Suprapubic skin (tissue), 4 donors: ENCODE results near the gene DENND2A. TPM values are rescaled to one million over a fixed set of nuclear protein-coding genes. Genes with fewer than 3 reads are reported as not detected.
"Not testable (repeated sequence)": the region's sequence is repeated elsewhere in the genome, so short reads cannot be mapped to it uniquely, and the experiment has no call there.

Experiments
- DNase-seq, 2 donors: peaks; one replicate each; pipeline ENCODE4 v3.0.0-alpha.2; 2019; ENCODE audit warnings: low spot score in 2 of 2
- H3K27ac ChIP-seq: fragments of 200-600 bp; sonication (generic); one replicate; pipeline ENCODE4 v1.5.1; 2019
- H3K27me3 ChIP-seq: fragments of 200-600 bp; sonication (generic); one replicate; pipeline ENCODE4 v1.5.1; 2019
- H3K36me3 ChIP-seq: fragments of 200-600 bp; sonication (generic); one replicate; pipeline ENCODE4 v1.5.1; 2019
- H3K4me1 ChIP-seq: fragments of 200-600 bp; sonication (generic); one replicate; pipeline ENCODE4 v1.5.1; 2019
- H3K4me3 ChIP-seq: fragments of 200-600 bp; sonication (generic); one replicate; pipeline ENCODE4 v1.5.1; 2019; ENCODE audit warnings: mild to moderate bottlenecking
- H3K9me3 ChIP-seq: fragments of 200-600 bp; sonication (generic); one replicate; pipeline ENCODE4 v1.5.1; 2019
- EP300 ChIP-seq: sonication (generic); formaldehyde crosslinking; IDR thresholded peaks from one replicate; pipeline ENCODE4 v1.6.1; 2017; ENCODE audit warnings: antibody characterized with exemption
- POLR2A ChIP-seq, 2 donors: fragments of 450-650 bp; IDR thresholded peaks; one replicate each; pipeline ENCODE4 v1.6.1; 2017; ENCODE audit warnings: antibody characterized with exemption in 2 of 2, mild to moderate bottlenecking in 2 of 2, moderate library complexity in 2 of 2
- POLR2AphosphoS5 ChIP-seq, 3 donors: sonication (generic); formaldehyde crosslinking; IDR thresholded peaks; one replicate each; pipeline ENCODE4 v1.6.1; 2017; ENCODE audit warnings: antibody characterized with exemption in 3 of 3
- WGBS: methylation state at CpG from one replicate; pipeline ENCODE4 v1.1.5; 2018; 5-methylcytosine and 5-hydroxymethylcytosine counted together
- total RNA-seq, 4 donors: library from RNA; depleted of rRNA; stranded (reverse); fragments of >200 nt; gene quantifications; one replicate each; pipeline ENCODE4 v1.1.0, GENCODE V29; 2016
- TF ChIP-seq, protein P1 (sequence below), 2 donors: fragments of 200-600 bp in 1 of 2; fragments of 450-650 bp in 1 of 2; sonication (generic) in 1 of 2; IDR thresholded peaks; one replicate each; pipeline ENCODE4 v1.5.1; 2016 to 2019; ENCODE audit warnings: antibody characterized with exemption in 2 of 2, mild to moderate bottlenecking in 1 of 2, moderate library complexity in 1 of 2

DENND2A gene
- total RNA-seq, 4 donors from 2014 or later = 0.99 to 5.1 (median 2.2) TPM

DNA sequence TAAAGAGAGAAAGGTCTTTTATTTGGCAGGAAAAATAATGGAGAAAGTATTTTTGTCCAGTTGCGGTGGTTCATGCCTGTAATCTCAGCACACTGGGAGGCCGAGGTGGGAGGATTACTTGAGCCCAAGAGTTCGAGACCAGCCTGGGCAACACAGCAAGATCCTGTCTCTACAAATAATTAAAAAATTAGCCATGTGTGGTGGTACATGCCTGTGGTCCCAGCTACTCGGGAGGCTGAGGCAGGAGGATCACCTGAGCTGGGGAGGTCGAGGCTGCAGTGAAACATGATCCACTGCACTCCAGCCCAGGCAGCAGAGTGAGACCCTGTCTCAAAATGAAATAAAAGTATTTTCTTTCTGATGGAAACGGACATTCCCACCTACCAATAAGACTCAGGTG, 83.5 kb downstream of the DENND2A start:
- Histone ChIP-seq H3K36me3 (no peaks in the 10 kb centered on the region), H3K9me3 (no peaks in the 10 kb centered on the region), H3K4me1 (no peaks in the 10 kb centered on the region), H3K27ac (no peak overlapping the region), H3K27me3 (no peaks in the 10 kb centered on the region), H3K4me3 (no peak overlapping the region)
- DNase-seq = no peak
- TF ChIP-seq EP300 (no peak), POLR2A (IDR thresholded peaks at IDR 0.05) (no peak), POLR2AphosphoS5 (IDR thresholded peaks at IDR 0.05) (no peak)
- TF ChIP-seq, protein P1, sequence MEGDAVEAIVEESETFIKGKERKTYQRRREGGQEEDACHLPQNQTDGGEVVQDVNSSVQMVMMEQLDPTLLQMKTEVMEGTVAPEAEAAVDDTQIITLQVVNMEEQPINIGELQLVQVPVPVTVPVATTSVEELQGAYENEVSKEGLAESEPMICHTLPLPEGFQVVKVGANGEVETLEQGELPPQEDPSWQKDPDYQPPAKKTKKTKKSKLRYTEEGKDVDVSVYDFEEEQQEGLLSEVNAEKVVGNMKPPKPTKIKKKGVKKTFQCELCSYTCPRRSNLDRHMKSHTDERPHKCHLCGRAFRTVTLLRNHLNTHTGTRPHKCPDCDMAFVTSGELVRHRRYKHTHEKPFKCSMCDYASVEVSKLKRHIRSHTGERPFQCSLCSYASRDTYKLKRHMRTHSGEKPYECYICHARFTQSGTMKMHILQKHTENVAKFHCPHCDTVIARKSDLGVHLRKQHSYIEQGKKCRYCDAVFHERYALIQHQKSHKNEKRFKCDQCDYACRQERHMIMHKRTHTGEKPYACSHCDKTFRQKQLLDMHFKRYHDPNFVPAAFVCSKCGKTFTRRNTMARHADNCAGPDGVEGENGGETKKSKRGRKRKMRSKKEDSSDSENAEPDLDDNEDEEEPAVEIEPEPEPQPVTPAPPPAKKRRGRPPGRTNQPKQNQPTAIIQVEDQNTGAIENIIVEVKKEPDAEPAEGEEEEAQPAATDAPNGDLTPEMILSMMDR (IDR thresholded peaks at IDR 0.05) = no peak
- WGBS = 92% methylated on average over 6 of the region's 6 CpGs

DNA sequence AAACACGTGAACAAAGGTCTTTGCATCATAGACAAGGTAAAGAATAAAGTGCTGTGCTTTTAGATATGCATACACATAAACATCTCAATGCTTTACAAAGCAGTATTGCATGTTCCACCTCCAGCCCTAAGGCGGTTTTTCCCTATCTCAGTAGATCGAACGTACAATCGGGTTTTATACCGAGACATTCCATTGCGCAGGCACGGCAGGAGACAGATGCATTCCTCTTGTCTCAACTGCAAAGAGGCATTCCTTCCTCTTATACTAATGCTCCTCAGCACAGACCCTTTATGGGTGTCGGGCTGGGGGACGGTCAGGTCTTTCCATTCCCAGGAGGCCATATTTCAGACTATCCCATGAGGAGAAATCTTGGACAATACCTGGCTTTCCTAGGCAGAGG, 87.4 kb downstream of the DENND2A start:
- not testable (repeated sequence) for DNase-seq, H3K9me3 ChIP-seq, H3K4me1 ChIP-seq, H3K27ac ChIP-seq, H3K27me3 ChIP-seq, H3K4me3 ChIP-seq, H3K36me3 ChIP-seq
- 74% methylated on average over 10 of the region's 10 CpGs for WGBS

DNA sequence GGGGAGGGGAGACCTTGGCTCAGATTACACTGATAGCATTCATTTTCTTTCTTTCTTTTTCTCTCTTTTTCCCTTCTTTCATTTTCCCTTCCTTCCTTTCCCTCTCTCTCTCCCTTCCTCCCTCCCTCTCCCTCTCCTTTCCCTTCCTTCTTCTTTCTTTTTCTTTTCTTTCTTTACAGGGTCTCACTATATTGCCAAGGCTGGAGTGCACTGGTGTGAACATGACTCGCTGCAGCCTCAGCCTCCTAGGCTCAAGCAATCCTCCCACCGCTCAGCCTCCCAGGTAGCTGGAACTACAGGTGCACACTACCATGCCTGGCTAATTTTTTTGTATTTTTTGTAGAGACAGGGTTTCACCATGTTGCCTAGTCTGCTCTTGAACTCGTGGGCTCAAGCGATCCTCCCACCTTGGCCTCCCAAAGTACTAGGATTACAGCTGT, 88.4 kb downstream of the DENND2A start:
- Histone ChIP-seq H3K27me3 (no peaks in the 10 kb centered on the region), H3K9me3 (no peaks in the 10 kb centered on the region), H3K27ac (no peak overlapping the region), H3K4me1 (no peaks in the 10 kb centered on the region), H3K36me3 (no peaks in the 10 kb centered on the region), H3K4me3 (no peak overlapping the region)
- TF ChIP-seq POLR2AphosphoS5 (IDR thresholded peaks at IDR 0.05) (no peak), EP300 (no peak), POLR2A (IDR thresholded peaks at IDR 0.05) (no peak)
- TF ChIP-seq, protein P1 (IDR thresholded peaks at IDR 0.05) = no peak
- DNase-seq = no peak
- 97% methylated on average over 4 of the region's 4 CpGs for WGBS

DNA sequence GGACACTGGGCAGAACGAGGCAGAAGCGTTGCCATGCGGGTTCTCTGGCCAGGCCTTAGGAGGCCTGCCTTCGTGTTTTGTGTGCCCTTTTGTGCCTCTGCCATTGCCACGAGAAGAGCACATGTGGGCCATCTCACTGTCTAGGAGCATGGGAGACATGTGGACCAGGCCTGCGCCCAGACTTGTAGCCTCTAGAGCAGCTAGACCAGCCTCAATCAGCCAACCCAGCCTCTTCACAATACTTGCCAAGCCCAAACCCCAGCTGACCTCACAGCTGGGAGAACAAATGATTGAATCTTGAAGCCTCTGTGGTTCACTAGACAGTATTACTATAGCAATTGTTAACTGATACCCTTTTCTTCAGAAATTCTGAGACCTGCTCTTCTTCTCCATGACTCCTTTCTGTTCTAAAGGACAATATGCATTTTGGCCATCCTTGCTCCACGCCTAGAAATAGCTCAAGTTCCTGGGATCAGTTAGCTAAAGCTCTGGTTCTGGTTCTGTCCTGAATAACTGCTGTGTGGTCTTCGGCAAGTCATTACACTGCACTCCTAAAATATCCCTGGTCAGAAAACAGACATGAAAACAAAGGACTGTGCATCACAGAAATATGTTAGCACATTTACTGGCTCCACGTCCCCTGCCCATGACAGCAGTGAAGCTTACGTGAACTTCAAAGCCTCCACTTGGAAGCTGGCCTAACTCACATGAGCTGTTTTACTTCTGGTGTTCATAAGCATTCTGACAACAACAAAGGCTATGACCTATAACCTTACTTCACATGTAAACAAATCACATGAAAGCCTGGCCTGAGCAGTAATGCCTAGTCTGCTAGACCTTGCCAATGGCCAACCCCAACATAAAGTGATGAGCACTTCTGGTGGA, 89.0 kb downstream of the DENND2A start:
- Histone ChIP-seq H3K36me3 (no peaks in the 10 kb centered on the region), H3K27ac (no peak overlapping the region), H3K9me3 (no peaks in the 10 kb centered on the region), H3K27me3 (no peaks in the 10 kb centered on the region), H3K4me3 (no peak overlapping the region), H3K4me1 (no peaks in the 10 kb centered on the region)
- WGBS = 76% methylated on average over 10 of the region's 10 CpGs
- TF ChIP-seq EP300 (no peak), POLR2AphosphoS5 (IDR thresholded peaks at IDR 0.05) (no peak), POLR2A (IDR thresholded peaks at IDR 0.05) (no peak)
- TF ChIP-seq, protein P1 (IDR thresholded peaks at IDR 0.05) = no peak
- DNase-seq = no peak

DNA sequence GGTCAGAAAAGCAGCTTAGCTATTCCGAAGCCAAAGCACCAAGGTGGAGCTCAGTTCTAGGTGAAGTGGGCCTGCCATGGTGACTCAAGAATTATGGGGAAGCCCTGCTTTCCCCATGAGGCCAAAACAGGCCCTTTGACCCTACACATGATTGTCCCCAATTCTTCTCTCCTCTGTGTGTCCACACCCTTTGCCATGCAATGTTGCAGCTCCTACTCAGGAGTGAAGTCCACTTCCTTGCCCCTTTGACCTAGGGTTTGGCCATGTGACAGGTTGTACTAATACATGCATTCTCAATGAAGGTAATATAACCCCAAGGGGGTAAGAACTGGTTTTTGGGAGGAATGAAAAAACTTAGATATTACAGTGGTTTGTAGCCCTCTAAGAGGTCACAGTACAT, 93.7 kb downstream of the DENND2A start:
- no peak for TF ChIP-seq POLR2A (IDR thresholded peaks at IDR 0.05)
- no peak for TF ChIP-seq EP300
- no peak for TF ChIP-seq POLR2AphosphoS5 (IDR thresholded peaks at IDR 0.05)
- TF ChIP-seq, protein P1 (IDR thresholded peaks at IDR 0.05) = no peak
- 100% methylated on average over 1 of the region's 1 CpG for WGBS
- DNase-seq = no peak
- Histone ChIP-seq H3K27ac (no peak overlapping the region), H3K36me3 (peaks cover 7% of the 10 kb centered on the region), H3K4me1 (peaks cover 2% of the 10 kb centered on the region), H3K9me3 (no peaks in the 10 kb centered on the region), H3K4me3 (no peak overlapping the region), H3K27me3 (no peaks in the 10 kb centered on the region)
